ENCODE measurements around the gene COL27A1.

DNA sequence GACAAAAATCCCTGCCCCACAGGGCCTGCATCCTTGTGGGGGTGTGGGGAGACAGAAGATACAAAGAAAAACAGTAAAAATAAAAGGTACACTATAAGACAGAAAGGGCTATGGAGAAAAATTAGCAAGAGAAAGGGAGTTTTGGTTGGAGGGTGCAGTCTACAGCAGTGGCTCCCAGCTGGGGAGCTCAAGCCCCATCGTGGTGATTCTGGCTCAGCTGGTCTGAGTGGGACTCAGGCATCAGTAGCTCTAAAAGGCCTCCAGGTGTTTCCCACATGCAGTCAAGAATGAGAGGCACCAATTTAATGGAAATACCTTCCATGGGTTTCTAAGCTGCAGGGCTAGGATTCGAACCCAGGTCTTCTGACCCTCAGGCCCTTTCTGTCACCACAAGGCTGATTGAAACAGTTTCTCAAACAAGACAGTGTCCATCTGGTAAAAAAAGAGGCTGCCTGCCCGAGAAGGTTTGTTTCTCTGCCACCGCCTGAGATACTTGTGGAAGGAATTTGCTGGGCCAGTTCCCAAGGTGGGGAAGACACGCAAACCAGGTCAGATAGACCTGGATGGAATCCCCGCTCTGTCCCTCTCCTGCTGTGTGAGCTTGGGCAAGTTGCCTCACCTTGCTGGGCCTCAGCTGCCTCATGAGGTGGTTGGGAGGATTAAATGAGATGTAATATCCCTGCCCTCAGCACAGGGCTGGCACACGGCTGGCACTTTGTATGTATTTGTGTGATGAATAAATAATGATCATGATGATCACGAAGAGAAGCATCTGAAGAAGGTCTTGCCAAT lies 43.1 kb downstream of the COL27A1 start:
- TF ChIP-seq, protein P1, sequence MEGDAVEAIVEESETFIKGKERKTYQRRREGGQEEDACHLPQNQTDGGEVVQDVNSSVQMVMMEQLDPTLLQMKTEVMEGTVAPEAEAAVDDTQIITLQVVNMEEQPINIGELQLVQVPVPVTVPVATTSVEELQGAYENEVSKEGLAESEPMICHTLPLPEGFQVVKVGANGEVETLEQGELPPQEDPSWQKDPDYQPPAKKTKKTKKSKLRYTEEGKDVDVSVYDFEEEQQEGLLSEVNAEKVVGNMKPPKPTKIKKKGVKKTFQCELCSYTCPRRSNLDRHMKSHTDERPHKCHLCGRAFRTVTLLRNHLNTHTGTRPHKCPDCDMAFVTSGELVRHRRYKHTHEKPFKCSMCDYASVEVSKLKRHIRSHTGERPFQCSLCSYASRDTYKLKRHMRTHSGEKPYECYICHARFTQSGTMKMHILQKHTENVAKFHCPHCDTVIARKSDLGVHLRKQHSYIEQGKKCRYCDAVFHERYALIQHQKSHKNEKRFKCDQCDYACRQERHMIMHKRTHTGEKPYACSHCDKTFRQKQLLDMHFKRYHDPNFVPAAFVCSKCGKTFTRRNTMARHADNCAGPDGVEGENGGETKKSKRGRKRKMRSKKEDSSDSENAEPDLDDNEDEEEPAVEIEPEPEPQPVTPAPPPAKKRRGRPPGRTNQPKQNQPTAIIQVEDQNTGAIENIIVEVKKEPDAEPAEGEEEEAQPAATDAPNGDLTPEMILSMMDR (optimal IDR thresholded peaks at IDR 0.05 in 1 of 3, IDR thresholded peaks at IDR 0.05 in 1 of 3, conservative IDR thresholded peaks at IDR 0.05 in 1 of 3; ENCODE audit: extremely low read depth in 1 of 3, insufficient read depth in 2 of 3, low read length in 3 of 3) = no peak
- no peak for TF ChIP-seq EZH2 (IDR thresholded peaks at IDR 0.05; ENCODE audit: low read length)

All from keratinocyte (primary cell).